HEK293T (cell line): ENCODE data around the gene LTBP4.

Source experiments
- ARNT ChIP-seq: fragments of 450-650 bp; IDR thresholded peaks from 2 replicates; pipeline ENCODE4 v1.6.1; 2017; ENCODE audit warnings: mild to moderate bottlenecking
- BHLHE40 ChIP-seq: fragments of 450-650 bp; IDR thresholded peaks from 2 replicates; pipeline ENCODE4 v1.6.1; 2016; ENCODE audit warnings: mild to moderate bottlenecking, moderate library complexity, borderline replicate concordance
- CTBP1 ChIP-seq: fragments of 450-650 bp; IDR thresholded peaks from 2 replicates; pipeline ENCODE4 v1.6.1; 2016; ENCODE audit warnings: borderline replicate concordance
- ELF4 ChIP-seq: fragments of 450-650 bp; IDR thresholded peaks from 2 replicates; pipeline ENCODE4 v1.6.1; 2017; ENCODE audit warnings: antibody characterized with exemption
- HDGF ChIP-seq: fragments of 450-650 bp; IDR thresholded peaks from 2 replicates; pipeline ENCODE4 v1.6.1; 2017; ENCODE audit warnings: antibody characterized with exemption, borderline replicate concordance
- LEF1 ChIP-seq: fragments of 450-650 bp; IDR thresholded peaks from 2 replicates; pipeline ENCODE4 v1.6.1; 2017; ENCODE audit warnings: mild to moderate bottlenecking, borderline replicate concordance
- SP1 ChIP-seq: fragments of 450-650 bp; IDR thresholded peaks from 2 replicates; pipeline ENCODE4 v1.6.1; 2017
- SUZ12 ChIP-seq: fragments of 450-650 bp; IDR thresholded peaks from 2 replicates; pipeline ENCODE4 v1.6.1; 2016; ENCODE audit warnings: mild to moderate bottlenecking

DNA sequence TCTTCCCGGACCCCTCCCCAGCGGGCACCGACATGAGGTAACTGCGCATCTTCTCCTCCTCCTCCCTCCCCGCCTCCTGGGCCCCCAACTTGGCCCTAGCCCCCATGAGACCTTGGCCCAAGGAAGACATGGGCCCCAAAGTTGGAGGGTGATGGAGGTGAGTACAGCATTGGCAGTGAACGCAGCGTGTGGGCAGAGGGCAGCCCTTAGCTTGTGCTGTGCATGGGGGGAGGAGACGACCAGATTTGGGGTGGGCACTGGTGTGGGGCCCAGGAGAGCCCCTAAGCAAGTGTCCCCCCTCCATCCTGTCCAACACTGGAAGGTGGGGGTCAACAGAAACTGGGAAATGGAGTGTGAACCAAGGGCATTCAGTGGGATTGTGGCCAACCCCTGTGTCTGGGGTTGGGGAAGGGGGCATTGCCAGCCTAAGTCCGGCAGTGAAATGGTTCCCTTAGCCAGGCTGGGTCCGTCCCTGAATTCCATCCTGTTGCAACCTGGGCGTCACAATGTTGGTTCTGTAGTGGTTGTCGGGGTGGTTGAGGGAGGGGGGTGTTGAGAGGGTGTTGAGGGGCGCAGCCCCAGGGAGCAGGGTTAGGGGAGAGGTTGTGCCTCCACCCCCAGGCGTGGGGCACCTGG is 65.8 kb downstream of the LTBP4 start:
- TF ChIP-seq BHLHE40 (no peak), ARNT (no peak), SP1 (no peak), SUZ12 (no peak), HDGF (no peak), ELF4 (no peak), LEF1 (no peak), CTBP1 (no peak)
